Measurements from ENCODE around the gene C1QTNF1. TPM values are rescaled to one million over a fixed set of nuclear protein-coding genes. Genes with fewer than 3 reads are reported as not detected.
A peak's percentile ranks its signal among the peaks of the same experiment; 100 is the strongest.

The C1QTNF1 gene
- total RNA-seq, 1 donor: 42.1 TPM

DNA sequence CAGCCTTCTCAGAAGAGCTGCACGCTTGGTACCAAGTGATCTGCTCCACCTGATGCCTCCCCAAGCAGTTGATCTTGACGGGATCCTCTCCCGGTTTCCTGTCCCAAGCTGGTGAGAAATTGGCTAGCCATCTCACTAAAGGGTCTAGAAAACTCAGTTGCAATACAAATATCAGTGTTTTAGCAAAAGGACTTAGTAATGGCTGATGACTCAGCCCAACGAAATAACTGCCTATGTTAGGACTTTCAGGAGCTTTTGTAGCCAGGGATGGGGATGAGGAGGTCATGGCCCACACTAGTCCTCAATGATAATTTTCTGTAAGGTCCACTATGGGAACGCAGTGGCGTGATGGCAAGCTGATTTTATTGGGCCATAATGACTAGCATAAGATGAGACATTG, 27.3 kb downstream of the C1QTNF1 start:
- H3K4me3 ChIP-seq (ENCODE audit: low read depth, low read length): no peak overlapping the region
- DNase-seq (ENCODE audit: low read depth): no peak
- TF ChIP-seq, protein P1, sequence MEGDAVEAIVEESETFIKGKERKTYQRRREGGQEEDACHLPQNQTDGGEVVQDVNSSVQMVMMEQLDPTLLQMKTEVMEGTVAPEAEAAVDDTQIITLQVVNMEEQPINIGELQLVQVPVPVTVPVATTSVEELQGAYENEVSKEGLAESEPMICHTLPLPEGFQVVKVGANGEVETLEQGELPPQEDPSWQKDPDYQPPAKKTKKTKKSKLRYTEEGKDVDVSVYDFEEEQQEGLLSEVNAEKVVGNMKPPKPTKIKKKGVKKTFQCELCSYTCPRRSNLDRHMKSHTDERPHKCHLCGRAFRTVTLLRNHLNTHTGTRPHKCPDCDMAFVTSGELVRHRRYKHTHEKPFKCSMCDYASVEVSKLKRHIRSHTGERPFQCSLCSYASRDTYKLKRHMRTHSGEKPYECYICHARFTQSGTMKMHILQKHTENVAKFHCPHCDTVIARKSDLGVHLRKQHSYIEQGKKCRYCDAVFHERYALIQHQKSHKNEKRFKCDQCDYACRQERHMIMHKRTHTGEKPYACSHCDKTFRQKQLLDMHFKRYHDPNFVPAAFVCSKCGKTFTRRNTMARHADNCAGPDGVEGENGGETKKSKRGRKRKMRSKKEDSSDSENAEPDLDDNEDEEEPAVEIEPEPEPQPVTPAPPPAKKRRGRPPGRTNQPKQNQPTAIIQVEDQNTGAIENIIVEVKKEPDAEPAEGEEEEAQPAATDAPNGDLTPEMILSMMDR (IDR thresholded peaks at IDR 0.05; ENCODE audit: insufficient read depth, low read length): no peak

DNA sequence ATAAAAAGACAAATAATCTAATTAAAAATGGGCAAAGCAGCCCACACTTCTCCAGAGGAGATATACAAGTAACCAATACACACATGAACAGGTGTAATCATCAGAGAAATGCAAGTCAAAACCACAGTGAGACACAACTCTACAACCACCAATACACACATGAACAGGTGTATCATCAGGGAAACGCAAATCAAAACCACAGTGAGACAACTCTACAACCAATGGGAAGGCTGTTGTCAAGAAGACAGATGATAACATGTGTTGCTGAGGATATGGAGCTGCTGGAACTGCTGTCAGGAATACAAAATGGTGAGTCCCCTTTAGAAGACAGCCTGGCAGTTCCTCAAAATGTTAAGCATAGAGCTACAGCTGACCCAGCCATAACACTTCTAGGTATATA, 28.2 kb downstream of the C1QTNF1 start:
- DNase-seq (ENCODE audit: low read depth): no peak
- TF ChIP-seq, protein P1 (IDR thresholded peaks at IDR 0.05; ENCODE audit: insufficient read depth, low read length): no peak
- H3K4me3 ChIP-seq (ENCODE audit: low read depth, low read length): no peak overlapping the region

DNA sequence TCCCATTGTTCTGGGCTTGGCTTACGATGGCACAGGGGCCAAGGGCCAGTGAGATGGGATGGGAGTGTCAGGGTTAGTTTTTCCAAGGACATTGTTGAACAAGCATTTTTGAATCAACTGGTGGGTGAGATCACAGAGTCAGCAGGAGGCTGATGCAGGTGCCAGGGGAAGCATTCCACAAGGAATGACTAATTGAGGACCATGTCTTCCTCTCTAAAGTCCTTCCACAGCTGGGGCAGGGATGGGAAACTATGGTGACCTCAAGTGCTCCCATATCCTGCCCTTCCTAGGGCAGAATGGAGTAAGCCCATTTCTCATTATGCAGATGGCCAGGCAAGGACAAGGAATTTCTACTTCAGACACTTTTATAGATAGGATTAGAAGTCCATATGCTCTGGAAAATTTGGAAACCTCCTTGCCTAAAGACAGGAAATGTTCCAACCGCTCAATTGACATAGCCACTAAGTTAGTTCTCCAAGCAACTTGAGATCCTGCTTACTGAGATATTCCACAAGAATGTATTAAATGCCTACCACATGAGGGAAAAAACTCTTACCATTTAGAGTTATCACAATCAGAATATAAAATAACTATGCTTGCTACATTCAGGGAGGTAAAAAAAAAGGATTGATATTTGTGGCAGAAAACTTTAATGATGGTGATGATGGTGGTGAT, 29.4 kb downstream of the C1QTNF1 start:
- TF ChIP-seq, protein P1 (IDR thresholded peaks at IDR 0.05; ENCODE audit: insufficient read depth, low read length): no peak
- peak; percentile 37 for DNase-seq (ENCODE audit: low read depth)
- no peak overlapping the region for H3K4me3 ChIP-seq (ENCODE audit: low read depth, low read length)

DNA sequence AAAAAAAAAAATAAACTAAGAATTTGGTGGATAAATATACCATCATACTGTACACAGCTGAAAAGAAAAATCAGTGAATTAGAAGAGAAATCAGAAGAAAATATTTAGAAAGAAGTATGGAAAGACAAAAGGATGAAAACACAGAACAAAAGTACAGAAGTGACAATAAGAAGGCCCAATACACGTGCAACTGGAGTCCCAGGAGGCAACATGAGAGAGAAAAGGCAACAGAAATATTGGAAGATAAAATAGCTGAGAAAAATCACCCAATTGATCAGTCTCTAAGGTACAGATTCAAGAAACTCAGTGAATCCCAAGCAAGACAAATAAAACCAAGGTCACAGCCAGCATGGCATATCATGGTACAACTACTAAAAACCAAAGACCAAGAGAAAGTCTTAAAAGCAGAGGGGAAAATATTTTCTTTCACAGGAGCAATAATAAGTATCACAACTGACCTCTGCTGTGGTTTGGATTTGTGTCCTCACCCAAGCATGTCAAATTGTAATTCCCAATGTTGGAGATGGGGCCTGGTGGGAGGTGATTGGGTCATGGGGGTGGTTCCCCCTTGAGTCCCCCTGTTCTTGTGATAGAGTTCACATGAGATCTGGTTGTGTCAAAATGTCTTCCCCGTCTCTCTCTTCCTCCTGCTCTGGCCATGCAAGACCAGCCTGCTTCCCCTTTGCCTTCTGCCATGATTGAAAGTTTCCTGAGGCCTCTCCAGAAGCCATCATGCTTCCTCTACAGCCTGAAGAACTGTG, 30.4 kb downstream of the C1QTNF1 start:
- TF ChIP-seq, protein P1 (IDR thresholded peaks at IDR 0.05; ENCODE audit: insufficient read depth, low read length): no peak
- no peak overlapping the region for H3K4me3 ChIP-seq (ENCODE audit: low read depth, low read length)

DNA sequence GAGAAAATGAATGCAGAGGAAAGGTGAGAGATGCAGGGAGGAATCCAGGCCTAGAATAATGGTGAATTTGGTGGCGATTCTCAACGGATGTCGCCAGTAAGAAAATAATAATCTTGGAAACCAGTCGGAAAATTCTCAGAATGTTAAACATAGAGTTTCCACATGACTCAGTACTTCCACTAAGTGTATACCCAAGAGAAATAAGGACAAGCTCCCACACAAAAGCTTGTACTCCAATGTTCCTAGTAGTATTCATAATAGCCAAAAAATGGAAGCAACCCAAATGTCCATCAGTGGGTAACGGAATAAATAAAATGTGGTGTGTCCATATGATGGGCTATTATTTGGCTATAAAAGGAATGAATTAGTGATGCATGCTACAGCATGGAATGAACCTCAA, 31.2 kb downstream of the C1QTNF1 start:
- DNase-seq (ENCODE audit: low read depth): no peak

More for the DNA sequence above, 30.4 kb downstream of the C1QTNF1 start:
- no peak for DNase-seq (ENCODE audit: low read depth)

DNA sequence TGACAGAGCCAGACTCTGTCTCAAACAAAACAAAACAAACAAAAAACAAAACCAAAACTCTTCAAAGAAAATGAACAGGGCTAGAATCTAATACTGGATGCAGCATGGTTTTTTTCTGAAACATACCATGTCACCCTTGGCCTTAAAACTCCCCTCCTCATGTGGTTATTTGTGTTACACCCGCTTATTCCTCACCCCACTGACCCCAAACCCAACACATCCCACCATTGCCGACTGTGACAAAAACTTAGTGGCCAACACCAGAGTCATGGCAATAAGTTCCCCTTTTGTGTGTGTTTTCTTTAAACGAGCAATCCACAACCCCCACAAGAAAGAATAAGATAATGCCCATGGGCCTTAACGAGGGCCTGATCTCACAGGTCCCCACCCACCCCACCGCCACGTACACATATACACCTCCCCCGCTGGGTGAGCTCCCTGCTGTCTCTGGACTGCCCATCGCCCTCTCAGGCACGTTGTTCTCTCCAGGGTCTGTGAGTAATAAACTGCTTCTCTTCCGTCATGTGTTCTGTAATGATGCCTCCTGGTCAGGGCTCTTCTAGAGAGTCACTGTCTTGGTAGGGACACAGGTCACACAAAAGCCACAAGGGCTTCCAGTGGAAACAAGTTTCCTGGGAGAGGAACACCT, 33.9 kb downstream of the C1QTNF1 start:
- TF ChIP-seq, protein P1 (IDR thresholded peaks at IDR 0.05; ENCODE audit: insufficient read depth, low read length): no peak
- no peak overlapping the region for H3K4me3 ChIP-seq (ENCODE audit: low read depth, low read length)
- DNase-seq (ENCODE audit: low read depth): no peak

More for the DNA sequence above, 31.2 kb downstream of the C1QTNF1 start:
- TF ChIP-seq, protein P1 (IDR thresholded peaks at IDR 0.05; ENCODE audit: insufficient read depth, low read length): no peak
- H3K4me3 ChIP-seq (ENCODE audit: low read depth, low read length): no peak overlapping the region

Data from fibroblast of the aortic adventitia (primary cell).